ENCODE results near the gene YPEL1.
"Not testable (repeated sequence)": the region's sequence is repeated elsewhere in the genome, so short reads cannot be mapped to it uniquely, and the experiment has no call there.

- not testable (repeated sequence) for TF ChIP-seq EZH2 (IDR thresholded peaks at IDR 0.05); POLR2AphosphoS5 (IDR thresholded peaks at IDR 0.05; ENCODE audit: borderline replicate concordance, low read depth, low read length)
Observed at GRCh38 chr22:21721195-21721852, 14.3 kb downstream of the YPEL1 start.
